C4-2B (cell line): ENCODE results near the gene NOS3.

ENCODE experiments used
- ZFX ChIP-seq: fragments of 450-650 bp; IDR thresholded peaks from 2 replicates; pipeline ENCODE4 v1.6.1; 2017
- TF ChIP-seq, protein P1 (sequence below): fragments of 450-650 bp; conservative IDR thresholded peaks from 2 replicates; pipeline ENCODE4 v1.5.1; 2017; ENCODE audit warnings: mild to moderate bottlenecking

DNA sequence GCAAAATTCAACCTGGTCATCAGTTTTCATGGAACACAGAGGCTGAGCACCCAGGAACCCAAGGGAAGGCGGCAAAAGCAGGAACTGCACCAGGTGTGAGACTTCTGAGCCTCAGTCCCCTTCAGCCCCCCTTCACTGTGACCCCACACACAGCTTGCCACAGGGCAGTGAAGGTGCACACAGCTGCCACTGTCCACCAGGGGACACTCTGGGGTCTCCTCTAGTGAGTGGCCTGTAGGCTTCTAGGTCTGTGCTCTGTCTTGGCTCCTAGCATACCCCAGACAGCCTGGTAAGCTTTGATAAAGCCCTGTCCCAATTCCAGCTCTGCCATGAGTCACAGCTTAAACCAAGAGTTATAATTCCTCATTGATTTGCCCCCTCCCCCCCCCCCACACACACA, 24.8 kb upstream of the NOS3 start:
- TF ChIP-seq, protein P1, sequence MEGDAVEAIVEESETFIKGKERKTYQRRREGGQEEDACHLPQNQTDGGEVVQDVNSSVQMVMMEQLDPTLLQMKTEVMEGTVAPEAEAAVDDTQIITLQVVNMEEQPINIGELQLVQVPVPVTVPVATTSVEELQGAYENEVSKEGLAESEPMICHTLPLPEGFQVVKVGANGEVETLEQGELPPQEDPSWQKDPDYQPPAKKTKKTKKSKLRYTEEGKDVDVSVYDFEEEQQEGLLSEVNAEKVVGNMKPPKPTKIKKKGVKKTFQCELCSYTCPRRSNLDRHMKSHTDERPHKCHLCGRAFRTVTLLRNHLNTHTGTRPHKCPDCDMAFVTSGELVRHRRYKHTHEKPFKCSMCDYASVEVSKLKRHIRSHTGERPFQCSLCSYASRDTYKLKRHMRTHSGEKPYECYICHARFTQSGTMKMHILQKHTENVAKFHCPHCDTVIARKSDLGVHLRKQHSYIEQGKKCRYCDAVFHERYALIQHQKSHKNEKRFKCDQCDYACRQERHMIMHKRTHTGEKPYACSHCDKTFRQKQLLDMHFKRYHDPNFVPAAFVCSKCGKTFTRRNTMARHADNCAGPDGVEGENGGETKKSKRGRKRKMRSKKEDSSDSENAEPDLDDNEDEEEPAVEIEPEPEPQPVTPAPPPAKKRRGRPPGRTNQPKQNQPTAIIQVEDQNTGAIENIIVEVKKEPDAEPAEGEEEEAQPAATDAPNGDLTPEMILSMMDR: no peak
- TF ChIP-seq ZFX: no peak
